HCT116 (cell line): ENCODE data around the gene ELK3.

Experiments used
- ELF1 ChIP-seq: IDR thresholded peaks from 2 replicates; pipeline ENCODE4 v1.6.1; 2012; ENCODE audit warnings: low read depth, borderline replicate concordance
- EZH2 ChIP-seq: fragments of 200-600 bp; sonication (generic); IDR thresholded peaks from 2 replicates; pipeline ENCODE4 v1.6.1; 2017; ENCODE audit warnings: antibody characterized with exemption, mixed run types
- EZH2phosphoT487 ChIP-seq: fragments of 200-600 bp; IDR thresholded peaks from 2 replicates; pipeline ENCODE4 v1.6.1; 2018; ENCODE audit warnings: antibody characterized with exemption, borderline replicate concordance
- MAX ChIP-seq: IDR thresholded peaks from 2 replicates; pipeline ENCODE4 v1.6.1; 2012
- POLR2A ChIP-seq: IDR thresholded peaks from 2 replicates; pipeline ENCODE4 v1.7.0; 2011; ENCODE audit warnings: borderline replicate concordance; ENCODE audit not compliant: insufficient read depth, insufficient read length; ENCODE audit errors: extremely low read depth
- POLR2AphosphoS5 ChIP-seq: IDR thresholded peaks from 2 replicates; pipeline ENCODE4 v1.6.1; 2011; ENCODE audit warnings: mild to moderate bottlenecking, low read depth, low read length, moderate library complexity
- RAD21 ChIP-seq: IDR thresholded peaks from 2 replicates; pipeline ENCODE4 v1.6.1; 2012; ENCODE audit warnings: low read depth, mild to moderate bottlenecking
- SIN3A ChIP-seq: IDR thresholded peaks from 2 replicates; pipeline ENCODE4 v1.6.1; 2012; ENCODE audit warnings: low read depth
- SP1 ChIP-seq: IDR thresholded peaks from 2 replicates; pipeline ENCODE4 v1.6.1; 2012; ENCODE audit warnings: low read depth
- YY1 ChIP-seq: IDR thresholded peaks from 2 replicates; pipeline ENCODE4 v1.6.1; 2011; ENCODE audit warnings: low read length, low read depth, moderate library complexity, mild to moderate bottlenecking; ENCODE audit not compliant: insufficient replicate concordance; ENCODE audit errors: extremely low read depth
- ZBTB33 ChIP-seq: IDR thresholded peaks from 2 replicates; pipeline ENCODE4 v1.6.1; 2011; ENCODE audit warnings: mild to moderate bottlenecking, low read length, moderate library complexity; ENCODE audit not compliant: insufficient replicate concordance; ENCODE audit errors: extremely low read depth
- ZNF274 ChIP-seq: fragments of 200-500 bp; sonication (Bioruptor generic); IDR thresholded peaks from 2 replicates; pipeline ENCODE4 v1.6.1; 2014; ENCODE audit warnings: mild to moderate bottlenecking, low read depth, low read length, inconsistent platforms
- TF ChIP-seq, protein P1 (sequence below): IDR thresholded peaks from 2 replicates; pipeline ENCODE4 v1.6.1; 2012
- TF ChIP-seq, protein P2 (sequence below), 3 experiments: fragments of 200-600 bp in 1 of 3; sonication (generic) in 1 of 3; IDR thresholded peaks in 2 of 3; conservative IDR thresholded peaks in 1 of 3; 2 replicates each; pipeline ENCODE4 v1.5.1; 2012 to 2017; ENCODE audit warnings: low read depth in 2 of 3, low read length in 2 of 3, antibody characterized with exemption in 1 of 3, borderline replicate concordance in 1 of 3, control low read depth in 1 of 3, mild to moderate bottlenecking in 1 of 3, mixed read lengths in 1 of 3, mixed run types in 1 of 3, moderate library complexity in 1 of 3; ENCODE audit not compliant: insufficient read depth in 1 of 3

GRCh38 chr12:96194576-96194889, 358 bp downstream of the ELK3 start:
- TF ChIP-seq SP1 (no peak), EZH2phosphoT487 (no peak), POLR2A (no peak), ELF1 (no peak), EZH2 (no peak), MAX (no peak), POLR2AphosphoS5 (no peak; the same call in 1 of the 2 replicates), YY1 (no peak), ZBTB33 (no peak), ZNF274 (no peak), RAD21 (no peak), SIN3A (no peak)
- TF ChIP-seq, protein P1, sequence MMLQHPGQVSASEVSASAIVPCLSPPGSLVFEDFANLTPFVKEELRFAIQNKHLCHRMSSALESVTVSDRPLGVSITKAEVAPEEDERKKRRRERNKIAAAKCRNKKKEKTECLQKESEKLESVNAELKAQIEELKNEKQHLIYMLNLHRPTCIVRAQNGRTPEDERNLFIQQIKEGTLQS: no peak
- TF ChIP-seq, protein P2, sequence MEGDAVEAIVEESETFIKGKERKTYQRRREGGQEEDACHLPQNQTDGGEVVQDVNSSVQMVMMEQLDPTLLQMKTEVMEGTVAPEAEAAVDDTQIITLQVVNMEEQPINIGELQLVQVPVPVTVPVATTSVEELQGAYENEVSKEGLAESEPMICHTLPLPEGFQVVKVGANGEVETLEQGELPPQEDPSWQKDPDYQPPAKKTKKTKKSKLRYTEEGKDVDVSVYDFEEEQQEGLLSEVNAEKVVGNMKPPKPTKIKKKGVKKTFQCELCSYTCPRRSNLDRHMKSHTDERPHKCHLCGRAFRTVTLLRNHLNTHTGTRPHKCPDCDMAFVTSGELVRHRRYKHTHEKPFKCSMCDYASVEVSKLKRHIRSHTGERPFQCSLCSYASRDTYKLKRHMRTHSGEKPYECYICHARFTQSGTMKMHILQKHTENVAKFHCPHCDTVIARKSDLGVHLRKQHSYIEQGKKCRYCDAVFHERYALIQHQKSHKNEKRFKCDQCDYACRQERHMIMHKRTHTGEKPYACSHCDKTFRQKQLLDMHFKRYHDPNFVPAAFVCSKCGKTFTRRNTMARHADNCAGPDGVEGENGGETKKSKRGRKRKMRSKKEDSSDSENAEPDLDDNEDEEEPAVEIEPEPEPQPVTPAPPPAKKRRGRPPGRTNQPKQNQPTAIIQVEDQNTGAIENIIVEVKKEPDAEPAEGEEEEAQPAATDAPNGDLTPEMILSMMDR (IDR thresholded peaks at IDR 0.05 in 2 of 3, conservative IDR thresholded peaks at IDR 0.05 in 1 of 3; ENCODE audit: borderline replicate concordance in 1 of 3, insufficient read depth in 1 of 3, low read depth in 2 of 3, low read length in 2 of 3): no peak
